Measurements from ENCODE around the gene MKKS. TPM values are rescaled to one million over a fixed set of nuclear protein-coding genes. Genes with fewer than 3 reads are reported as not detected.
"Not testable (repeated sequence)": the region's sequence is repeated elsewhere in the genome, so short reads cannot be mapped to it uniquely, and the experiment has no call there.

The MKKS gene
- total RNA-seq, 1 donor from 2014 or later: 11.8 TPM

- DNase-seq (ENCODE audit: low spot score): no peak
Measured at GRCh38 chr20:10449270-10449669, 15.2 kb upstream of the MKKS start.

DNA sequence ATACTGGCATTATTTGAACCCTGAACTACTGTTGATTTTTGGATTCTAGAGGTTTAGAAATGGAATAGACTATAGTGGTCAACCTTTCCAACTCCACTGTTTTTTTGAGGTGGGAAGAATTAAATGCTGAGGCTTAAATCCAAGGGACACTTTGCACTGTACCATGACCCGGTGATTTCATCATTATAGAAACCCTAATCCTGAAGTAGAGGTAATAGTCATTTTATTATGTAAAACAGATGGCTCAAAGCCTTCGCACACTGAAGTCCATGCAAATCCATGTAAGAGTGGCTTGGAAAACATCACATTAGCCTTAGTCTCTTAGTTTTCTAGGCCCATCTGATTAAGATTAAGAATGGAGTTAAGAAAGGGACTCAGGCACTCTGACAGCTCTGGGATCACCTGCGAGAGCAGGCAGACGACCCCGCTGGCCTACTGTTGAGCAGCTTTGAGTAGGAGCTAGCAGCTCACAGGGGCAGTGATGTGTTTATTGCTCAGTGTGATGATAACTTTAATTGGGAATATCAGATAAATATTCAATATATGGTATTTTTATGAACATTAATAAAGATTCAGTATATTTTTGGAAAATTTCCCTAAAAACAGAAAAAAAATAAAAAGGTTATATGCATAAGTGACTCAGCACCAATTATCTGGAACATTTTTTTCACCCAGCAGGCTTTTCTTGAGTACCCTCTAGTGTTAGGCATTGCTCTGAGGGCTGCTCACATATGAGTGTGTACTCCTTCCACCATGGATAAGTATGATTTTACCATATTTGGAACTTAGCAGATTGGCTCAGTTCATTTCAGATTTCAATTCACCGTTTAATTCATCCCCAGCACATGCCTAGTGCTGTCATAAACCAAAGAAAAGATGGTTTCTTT lies 14.5 kb upstream of the MKKS start:
- no peak for DNase-seq (ENCODE audit: low spot score)

- DNase-seq (ENCODE audit: low spot score): no peak
Measured at GRCh38 chr20:10447028-10447427, 13.0 kb upstream of the MKKS start.

GRCh38 chr20:10445758-10446157 lies 11.7 kb upstream of the MKKS start:
- DNase-seq (ENCODE audit: low spot score): no peak

DNA sequence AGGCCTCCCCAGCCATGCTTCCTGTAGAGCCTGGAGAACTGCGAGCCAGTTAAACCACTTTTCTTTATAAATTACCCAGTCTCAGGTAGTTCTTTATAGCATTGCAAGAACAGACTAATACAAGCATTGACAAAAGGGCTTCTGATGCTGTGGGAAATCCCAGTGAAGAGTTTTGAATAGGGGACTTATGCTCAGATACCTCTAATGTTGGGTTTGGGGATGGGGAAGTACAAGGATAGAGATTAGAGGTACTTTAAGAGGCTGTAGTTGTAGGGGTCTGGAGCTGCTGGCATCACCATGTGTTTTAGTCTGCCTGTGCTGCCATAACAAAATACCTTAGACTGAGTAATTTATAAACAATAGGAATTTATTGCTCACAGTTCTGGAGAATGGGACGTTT lies 9.9 kb upstream of the MKKS start:
- DNase-seq (ENCODE audit: low spot score): no peak

DNA sequence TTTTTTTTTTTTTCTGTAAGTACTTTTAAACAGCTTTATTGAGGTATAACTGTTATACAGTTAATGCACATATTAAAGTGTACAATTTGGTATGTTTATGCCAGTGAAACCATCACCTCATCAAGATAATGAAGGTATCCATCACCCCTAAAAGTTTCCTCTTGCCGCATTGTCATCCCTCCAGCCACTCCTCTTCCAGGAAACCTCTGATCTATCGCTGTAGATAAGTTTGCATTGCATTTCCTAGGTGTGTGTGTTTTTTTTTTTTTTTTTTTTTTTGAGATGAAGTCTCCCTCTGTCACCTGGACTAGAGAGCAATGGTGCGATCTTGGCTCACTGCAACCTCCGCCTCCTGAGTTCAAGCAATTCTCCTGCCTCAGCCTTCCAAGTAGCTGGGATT lies 4.2 kb upstream of the MKKS start:
- DNase-seq (ENCODE audit: low spot score): no peak

DNA sequence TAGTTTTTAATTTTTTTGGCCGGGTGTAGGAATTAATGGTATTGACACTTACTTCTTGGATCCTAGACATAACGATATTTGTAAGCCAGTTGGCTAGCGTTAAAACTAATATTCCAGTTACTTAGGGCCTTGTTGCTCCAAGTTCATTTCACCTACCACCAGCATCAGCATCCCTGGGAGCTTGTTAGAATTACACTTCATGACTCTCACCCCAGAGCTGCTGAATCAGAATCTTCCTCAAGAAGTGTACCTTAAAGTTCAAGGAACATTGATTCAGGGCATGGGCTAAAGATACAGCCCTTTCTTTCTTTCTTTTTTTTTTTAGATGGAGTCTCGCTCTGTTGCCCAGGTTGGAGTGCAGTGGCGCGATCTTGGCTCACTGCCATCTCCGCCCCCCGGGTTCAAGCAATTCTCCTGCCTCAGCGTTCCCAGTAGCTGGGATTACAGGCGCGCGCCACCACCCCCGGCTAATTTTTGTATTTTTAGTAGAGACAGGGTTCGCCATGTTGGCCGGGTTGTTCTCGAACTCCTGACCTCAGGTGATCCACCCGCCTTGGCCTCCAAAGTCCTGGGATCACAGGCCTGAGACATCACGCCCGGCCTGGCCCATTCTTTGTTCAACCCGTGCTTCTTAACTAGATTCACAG lies 2.2 kb upstream of the MKKS start:
- DNase-seq (ENCODE audit: low spot score): no peak

- DNase-seq (ENCODE audit: low spot score): peak; percentile 99
Measured at GRCh38 chr20:10434832-10435812, 1.1 kb upstream of the MKKS start, which contains the start of gene SLX4IP. TSS of gene SLX4IP (plus strand) at chr20:10435305. CDS start at chr20:10458205, 22,900 bp downstream.

DNA sequence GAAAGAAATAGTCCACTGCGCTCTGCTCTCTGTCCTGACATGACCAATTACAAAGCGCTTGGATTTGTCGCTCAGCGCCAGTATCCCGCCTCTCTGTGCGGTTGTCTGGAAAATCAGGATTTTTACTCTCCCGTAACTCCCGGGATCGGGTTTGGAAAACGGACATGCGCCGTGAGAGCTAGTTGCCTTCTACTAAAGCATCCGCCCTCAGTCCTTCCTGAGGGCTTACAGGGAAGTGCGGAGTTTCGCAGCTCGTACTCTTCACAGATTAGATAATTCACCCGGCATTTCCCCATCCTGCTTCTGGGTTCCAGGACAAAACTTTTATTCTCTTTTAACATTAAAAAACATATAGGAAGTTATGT lies 427 bp upstream of the MKKS start:
- DNase-seq (ENCODE audit: low spot score): peak; percentile 100

GRCh38 chr20:10433014-10433622 lies 904 bp downstream of the MKKS start:
- no peak for DNase-seq (ENCODE audit: low spot score)

DNA sequence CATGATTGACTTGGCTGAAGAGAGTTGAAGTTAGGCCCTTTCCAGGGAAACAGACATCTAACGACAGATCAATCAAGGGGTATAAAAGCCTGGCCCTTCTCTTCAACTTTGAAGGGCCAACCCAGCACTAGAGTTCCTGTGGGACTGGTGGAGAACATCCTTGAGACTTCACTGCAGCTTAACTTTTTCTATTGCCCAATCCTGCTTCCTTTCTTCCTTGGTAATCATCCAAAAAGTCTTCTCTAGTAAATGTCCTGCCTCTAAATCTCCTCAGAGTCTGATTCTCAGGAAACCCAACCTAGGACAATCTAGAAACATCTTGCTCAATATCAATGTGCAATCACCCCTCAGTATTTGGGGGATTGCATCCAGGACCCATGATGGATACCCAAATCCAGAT lies 1.9 kb downstream of the MKKS start:
- DNase-seq (ENCODE audit: low spot score): no peak

DNA sequence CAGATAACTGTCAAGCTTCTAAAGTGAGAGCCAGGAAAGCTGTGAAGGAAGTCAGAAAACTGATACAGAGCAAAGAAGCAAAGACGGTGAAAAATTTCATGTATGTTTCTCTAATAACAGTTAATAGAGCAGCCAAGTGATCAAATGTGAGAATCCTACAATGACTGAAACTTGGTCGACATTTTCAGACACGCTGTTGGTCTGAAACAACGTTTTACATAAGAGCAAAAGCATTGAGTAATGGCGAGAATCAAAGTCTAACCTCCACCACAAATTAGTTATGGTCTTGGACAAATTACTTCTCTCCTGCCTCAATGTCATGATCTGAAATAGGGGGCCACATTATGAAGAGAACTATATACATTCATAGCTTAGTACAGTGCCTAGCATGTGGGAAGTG lies 3.3 kb downstream of the MKKS start:
- no peak for DNase-seq (ENCODE audit: low spot score)

DNA sequence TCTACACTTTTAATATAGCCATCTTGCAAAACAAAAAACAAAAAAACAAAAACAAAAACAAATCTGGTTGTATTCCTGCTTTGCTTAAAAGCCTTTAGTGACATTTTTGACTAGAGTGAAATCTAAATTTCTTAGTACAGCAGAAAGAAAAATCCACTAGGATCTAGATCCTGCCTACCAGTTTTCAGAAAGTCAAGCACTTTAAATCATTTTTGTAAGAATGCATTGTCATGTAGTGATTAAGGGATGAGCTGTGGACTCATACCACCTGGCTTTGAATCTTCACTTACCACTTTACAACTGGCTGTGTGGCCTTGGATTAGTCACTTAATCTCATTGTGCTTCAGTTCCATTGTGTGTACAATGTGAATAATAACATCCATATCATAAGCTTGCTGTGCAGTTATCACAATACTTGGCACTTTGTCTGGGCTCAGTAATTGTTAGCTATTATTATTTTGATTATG lies 4.0 kb downstream of the MKKS start:
- DNase-seq (ENCODE audit: low spot score): no peak

DNA sequence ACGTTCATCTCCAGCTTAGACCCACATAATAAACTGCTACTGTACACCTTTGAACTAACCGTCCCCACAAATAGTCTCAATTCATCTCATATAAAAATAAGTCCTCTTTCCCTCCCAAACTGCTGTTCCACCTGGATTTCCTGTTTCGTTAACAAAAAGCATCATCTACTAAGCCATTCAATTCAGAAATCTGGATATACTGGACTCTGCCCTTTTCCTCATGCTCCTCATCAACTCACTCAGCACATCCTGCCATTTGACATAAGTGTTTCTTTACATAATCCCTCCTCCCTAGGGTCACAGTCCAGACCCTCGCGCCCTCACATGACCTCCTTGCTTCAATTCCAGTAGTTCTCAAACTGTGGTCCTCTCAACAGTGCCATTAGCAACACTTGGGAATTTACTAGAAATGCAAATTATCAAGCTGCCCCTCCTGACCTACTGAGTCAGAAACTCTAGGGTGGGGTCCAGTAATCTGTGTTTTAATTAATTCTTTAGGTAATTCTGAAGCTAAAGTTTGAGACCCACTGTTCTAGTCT lies 4.5 kb downstream of the MKKS start:
- no peak for DNase-seq (ENCODE audit: low spot score)

- no peak for DNase-seq (ENCODE audit: low spot score)
Measured at GRCh38 chr20:10428008-10428407, 6.0 kb downstream of the MKKS start.

DNA sequence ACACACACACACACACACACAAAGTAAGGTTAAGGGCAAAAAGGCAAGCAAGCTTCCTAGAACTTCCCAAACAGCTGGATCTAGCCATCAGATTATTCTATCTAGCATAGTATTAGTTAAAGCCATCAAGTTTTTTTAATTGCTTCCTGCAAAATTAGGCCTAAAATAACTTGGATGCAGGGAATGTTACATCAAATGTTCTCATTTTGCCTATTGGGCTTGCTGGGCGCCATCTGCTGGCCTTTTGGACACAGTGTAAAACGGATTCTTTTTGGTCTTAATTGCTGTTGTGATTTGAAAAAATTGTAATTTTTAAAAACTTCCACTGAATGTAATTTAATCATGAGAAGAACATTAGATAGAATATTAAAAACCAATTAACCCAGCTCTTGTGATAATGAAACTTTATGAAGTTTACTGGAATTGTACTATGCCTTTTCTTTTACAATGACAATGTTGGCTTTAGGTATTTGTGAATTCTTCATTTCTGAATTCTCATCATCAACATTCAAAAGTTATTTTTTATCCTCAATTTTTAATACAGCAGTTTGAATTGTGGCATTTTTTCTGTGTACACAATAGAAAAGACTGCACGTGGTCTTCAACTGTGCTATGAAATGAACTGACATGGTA lies 6.8 kb downstream of the MKKS start:
- peak; percentile 70 for DNase-seq (ENCODE audit: low spot score)

GRCh38 chr20:10423735-10424134 lies 10.3 kb downstream of the MKKS start:
- no peak for DNase-seq (ENCODE audit: low spot score)

GRCh38 chr20:10419550-10420133 lies 14.4 kb downstream of the MKKS start:
- no peak for DNase-seq (ENCODE audit: low spot score)

DNA sequence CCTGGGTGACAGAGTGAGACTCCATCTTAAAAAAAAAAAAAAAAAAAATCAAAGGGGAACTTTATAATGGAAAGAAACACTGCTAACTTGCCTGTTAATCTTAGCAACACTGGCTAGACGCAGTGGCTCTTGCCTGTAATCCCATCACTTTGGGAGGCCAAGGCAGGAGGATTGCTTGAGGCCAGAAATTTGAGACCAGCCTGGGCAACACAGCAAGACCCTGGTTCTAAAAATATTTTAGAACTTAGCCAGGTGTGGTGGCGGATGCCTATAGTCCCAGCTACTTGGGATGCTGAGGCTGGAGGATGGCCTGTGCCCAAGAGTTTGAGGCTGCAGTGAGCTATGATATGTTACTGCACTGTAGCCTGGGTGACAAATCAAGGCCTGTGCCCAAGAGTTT lies 16.8 kb downstream of the MKKS start:
- DNase-seq (ENCODE audit: low spot score): not testable (repeated sequence)

DNA sequence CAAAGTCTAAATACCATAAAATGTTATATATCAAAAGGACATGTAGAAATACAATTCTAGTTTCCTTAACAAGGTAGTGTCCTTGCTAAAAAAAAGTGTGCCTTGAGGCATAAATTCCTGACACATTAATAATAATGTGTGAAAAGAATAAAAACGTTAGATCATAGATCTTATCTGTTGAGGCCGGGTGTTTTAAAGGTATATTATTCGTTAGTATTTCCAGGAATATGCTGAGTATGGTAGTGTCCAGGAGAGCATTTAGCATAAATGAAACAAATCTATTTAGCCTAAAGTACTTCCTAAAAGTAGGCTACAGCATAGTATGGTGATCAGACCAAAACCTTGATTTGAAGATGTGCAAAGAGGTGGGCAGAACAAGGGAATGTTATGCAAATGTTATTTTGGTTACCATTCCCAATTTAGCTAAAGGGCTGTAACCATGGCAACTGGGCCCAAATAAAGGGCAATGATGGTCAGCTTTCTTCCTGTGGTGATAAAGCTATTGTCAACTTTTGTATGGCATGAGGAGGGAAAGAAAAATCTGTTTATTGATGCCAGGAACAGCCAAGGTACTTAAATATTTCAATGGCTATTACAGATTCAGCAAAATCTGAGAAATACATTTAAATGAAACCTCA lies 18.9 kb downstream of the MKKS start:
- DNase-seq (ENCODE audit: low spot score): no peak
